Tibial nerve (tissue), 3 donors: ENCODE measurements around the gene GNAQ.

Experiments used
- CTCF ChIP-seq, 5 experiments: fragments of 200-600 bp in 3 of 5; fragments of 450-650 bp in 2 of 5; sonication (generic) in 3 of 5; IDR thresholded peaks; one replicate each; pipeline ENCODE4 v1.5.1; 2016 to 2019; ENCODE audit warnings: antibody characterized with exemption in 5 of 5, mild to moderate bottlenecking in 3 of 5, moderate library complexity in 2 of 5
- POLR2A ChIP-seq, 2 donors: fragments of 450-650 bp; IDR thresholded peaks; one replicate each; pipeline ENCODE4 v1.6.1; 2017; ENCODE audit warnings: antibody characterized with exemption in 2 of 2, mild to moderate bottlenecking in 2 of 2, moderate library complexity in 2 of 2

GRCh38 chr9:77802064-77802463, 229.5 kb downstream of the GNAQ start:
- TF ChIP-seq CTCF (IDR thresholded peaks at IDR 0.05) (no peak), POLR2A (IDR thresholded peaks at IDR 0.05) (no peak)
